CD4-positive, alpha-beta T cell (primary cell): Measurements from ENCODE around the gene INPP5B. TPM values are rescaled to one million over a fixed set of nuclear protein-coding genes. Genes with fewer than 3 reads are reported as not detected.
A peak's percentile ranks its signal among the peaks of the same experiment; 100 is the strongest.

Experiments
- ATAC-seq: fragments of 200-7000 bp; cut with Tn5 transposase; one replicate; pipeline ENCODE4 v1.10.0; 2022; ENCODE audit warnings: mild to moderate bottlenecking; ENCODE audit not compliant: poor library complexity
- CTCF ChIA-PET: fragments of 350-600 bp; sonication (Branson Sonifier 250); formaldehyde crosslinking; loops from one replicate; lab custom pipeline; 2021; ENCODE audit warnings: antibody characterized with exemption, inconsistent platforms; lab: Charles Lee
- POLR2A ChIA-PET: fragments of 350-600 bp; sonication (Branson Sonifier 250); formaldehyde crosslinking; loops from one replicate; lab custom pipeline; 2021; ENCODE audit warnings: antibody characterized with exemption, inconsistent platforms; lab: Charles Lee
- DNase-seq, 14 experiments: peaks; one replicate each; pipeline ENCODE4 v3.0.0-alpha.2; 2013 to 2020; ENCODE audit warnings: mixed read lengths in 2 of 14
- H3K27ac ChIP-seq, 2 donors: one replicate each; pipeline versions ENCODE4 v1.5.1 to v1.7.0; 2013; ENCODE audit warnings: low read length in 2 of 2, low read depth in 1 of 2, mild to moderate bottlenecking in 1 of 2
- H3K27me3 ChIP-seq, 2 experiments: 1 replicate in 1 of 2; 2 replicates in 1 of 2; pipeline versions ENCODE4 v1.6.1 to v1.7.0; 2013; ENCODE audit warnings: low read length in 2 of 2, control low read depth in 1 of 2, mild to moderate bottlenecking in 1 of 2, moderate library complexity in 1 of 2; ENCODE audit not compliant: insufficient read depth in 2 of 2, control insufficient read depth in 1 of 2
- H3K36me3 ChIP-seq: one replicate; pipeline ENCODE4 v1.6.1; 2013; ENCODE audit warnings: low read length, control low read depth; ENCODE audit not compliant: insufficient read depth
- H3K4me1 ChIP-seq: one replicate; pipeline ENCODE4 v1.6.1; 2013; ENCODE audit warnings: low read length, control low read depth; ENCODE audit not compliant: insufficient read depth
- H3K4me3 ChIP-seq: one replicate; pipeline ENCODE4 v1.5.1; 2013; ENCODE audit warnings: mild to moderate bottlenecking, low read length, moderate library complexity
- H3K9me3 ChIP-seq, 2 experiments: 1 replicate in 1 of 2; 2 replicates in 1 of 2; pipeline versions ENCODE4 v1.6.1 to v1.7.0; 2013; ENCODE audit warnings: low read length in 2 of 2, mild to moderate bottlenecking in 2 of 2, control low read depth in 1 of 2, moderate library complexity in 1 of 2; ENCODE audit not compliant: control insufficient read depth in 1 of 2, insufficient read depth in 1 of 2
- H3K27ac Mint-ChIP-seq: one replicate; pipeline ENCODE4 v1.8.0; 2020; ENCODE audit warnings: mixed read lengths
- H3K27me3 Mint-ChIP-seq: one replicate; pipeline ENCODE4 v1.8.0; 2021; ENCODE audit warnings: mixed read lengths
- H3K36me3 Mint-ChIP-seq: one replicate; pipeline ENCODE4 v1.8.0; 2021; ENCODE audit warnings: low read depth, mixed read lengths
- H3K4me1 Mint-ChIP-seq: one replicate; pipeline ENCODE4 v1.8.0; 2021; ENCODE audit warnings: low read depth, mixed read lengths
- H3K4me3 Mint-ChIP-seq: one replicate; pipeline ENCODE4 v1.8.0; 2020; ENCODE audit warnings: mild to moderate bottlenecking, mixed read lengths
- H3K9me3 Mint-ChIP-seq: one replicate; pipeline ENCODE4 v1.8.0; 2020; ENCODE audit warnings: mixed read lengths
- CTCF ChIP-seq: fragments of 200-600 bp; IDR thresholded peaks from one replicate; pipeline ENCODE4 v1.8.0; 2022; ENCODE audit warnings: antibody characterized with exemption, mild to moderate bottlenecking
- intact Hi-C, 2 experiments: fragments of 100-400 bp; cut with DNase I in 1 of 2; cut with micrococcal nuclease in 1 of 2; formaldehyde crosslinking; loops; one replicate each; pipeline versions ENCODE4 v1.15.1 to v1.9.0; 2023 to 2025; cut with DNase I, micrococcal nuclease
- total RNA-seq, 174 experiments: library from RNA in 2 of 174; stranded (reverse) in 2 of 174; gene quantifications; one replicate each; pipeline ENCODE4 v1.2.3 and lab custom pipeline; 2021 to 2026

Gene INPP5B
- total RNA-seq, 2 experiments from 2014 or later = 11.7 to 12.7 TPM

GRCh38 chr1:37851782-37852210, 95.1 kb downstream of the INPP5B start:
- no peaks in the 10 kb centered on the region for H3K27me3 Mint-ChIP-seq
- Histone ChIP-seq H3K4me1 (peaks cover 30% of the 10 kb centered on the region), H3K4me3 (no peak overlapping the region), H3K27me3 (no peaks in the 10 kb centered on the region), H3K36me3 (peaks cover 37% of the 10 kb centered on the region), H3K27ac (peak overlapping the region in 1 of 2 donors; percentile 22), H3K9me3 (no peaks in the 10 kb centered on the region)
- ChIA-PET POLR2A (no interaction called here), CTCF (no interaction called here)
- DNase-seq = peak in 3 of 14 experiments; percentile 11 to 37 (median 31)
- intact Hi-C loops = no loop called here
- no peak overlapping the region for H3K27ac Mint-ChIP-seq
- no peaks in the 10 kb centered on the region for H3K9me3 Mint-ChIP-seq
- no peak overlapping the region for H3K4me3 Mint-ChIP-seq
- TF ChIP-seq CTCF = no peak
- ATAC-seq = peak; percentile 44
- peaks cover 49% of the 10 kb centered on the region for H3K4me1 Mint-ChIP-seq
- H3K36me3 Mint-ChIP-seq = peaks cover 43% of the 10 kb centered on the region

DNA sequence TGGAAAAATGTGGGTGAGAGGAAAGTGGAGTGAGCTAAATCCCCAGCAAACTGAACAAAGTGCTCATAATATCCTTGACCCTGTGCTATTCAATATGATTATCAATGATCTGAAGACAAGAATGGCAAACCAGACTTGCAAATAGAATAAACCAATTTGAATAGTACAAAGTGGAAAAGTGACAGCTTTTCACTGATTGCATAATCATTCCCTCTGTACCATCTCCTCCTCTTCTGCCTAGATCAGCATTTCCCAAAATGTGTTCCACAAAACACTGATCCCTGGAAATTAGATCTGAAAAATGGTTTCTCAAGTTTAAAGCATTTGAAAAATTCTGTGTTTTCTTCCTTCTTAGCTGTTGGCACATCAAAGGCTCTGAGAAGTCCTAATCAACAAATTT, 95.6 kb downstream of the INPP5B start:
- TF ChIP-seq CTCF = no peak
- Mint-ChIP-seq H3K9me3 (no peaks in the 10 kb centered on the region), H3K4me1 (peaks cover 52% of the 10 kb centered on the region), H3K36me3 (peaks cover 44% of the 10 kb centered on the region), H3K4me3 (no peak overlapping the region), H3K27me3 (no peaks in the 10 kb centered on the region), H3K27ac (no peak overlapping the region)
- Histone ChIP-seq H3K9me3 (no peaks in the 10 kb centered on the region), H3K4me3 (no peak overlapping the region), H3K27ac (no peak overlapping the region), H3K36me3 (peaks cover 33% of the 10 kb centered on the region), H3K4me1 (peaks cover 31% of the 10 kb centered on the region), H3K27me3 (no peaks in the 10 kb centered on the region)
- no peak for ATAC-seq
- intact Hi-C loops = no loop called here
- DNase-seq = no peak
- ChIA-PET POLR2A (interaction anchor here (2.5 kb wide), 1 partner anchor 8 kb away, joined by 9 read pairs; the partner anchor contains the start of gene MTF1), CTCF (no interaction called here)

DNA sequence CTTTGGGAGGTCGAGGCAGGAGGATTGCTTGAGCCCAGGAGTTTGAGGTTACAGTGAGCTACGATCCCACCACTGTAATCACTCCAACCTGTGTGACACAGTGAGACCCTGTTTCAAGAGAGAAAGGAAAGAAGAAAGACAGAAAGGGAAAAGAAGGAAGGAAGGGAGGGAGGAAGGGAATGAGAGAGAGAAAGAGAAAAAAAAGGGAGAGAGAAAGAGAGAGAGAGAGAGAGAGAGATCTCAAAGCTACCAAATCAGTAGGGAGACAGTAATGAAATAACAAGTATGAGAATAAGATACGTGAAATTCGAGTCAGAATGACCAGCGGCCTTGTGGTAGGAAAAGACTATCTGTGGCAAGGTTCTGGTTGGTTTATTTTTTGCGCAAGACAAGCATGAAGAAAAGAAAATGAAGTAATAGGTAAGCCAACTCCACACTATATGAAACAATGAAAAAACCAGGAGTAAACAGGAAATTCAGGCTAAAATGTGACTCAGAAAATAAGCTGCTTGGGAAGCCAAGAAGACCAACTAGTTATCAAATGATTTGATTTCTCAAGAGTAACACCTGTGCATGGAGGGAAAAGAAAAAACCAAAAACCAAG, 96.4 kb downstream of the INPP5B start:
- intact Hi-C loops = no loop called here
- Mint-ChIP-seq H3K4me3 (no peak overlapping the region), H3K9me3 (no peaks in the 10 kb centered on the region), H3K27ac (no peak overlapping the region), H3K36me3 (peaks cover 52% of the 10 kb centered on the region), H3K27me3 (no peaks in the 10 kb centered on the region), H3K4me1 (peaks cover 57% of the 10 kb centered on the region)
- CTCF ChIA-PET = interaction anchor here (0.6 to 1.5 kb wide), 2 partner anchors 10 to 62 kb away, joined by 3 read pairs; no protein-coding TSS in a partner anchor
- POLR2A ChIA-PET = interaction anchor here (0.6 to 2.5 kb wide), 2 partner anchors 9 to 33 kb away, joined by 4 to 9 read pairs; partner anchors contain the start of gene MTF1
- H3K27ac ChIP-seq = no peak overlapping the region
- H3K4me1 ChIP-seq = peaks cover 27% of the 10 kb centered on the region
- no peak for TF ChIP-seq CTCF
- ATAC-seq (no peak), DNase-seq (no peak)
- peaks cover 37% of the 10 kb centered on the region for H3K36me3 ChIP-seq
- no peaks in the 10 kb centered on the region for H3K9me3 ChIP-seq
- no peaks in the 10 kb centered on the region for H3K27me3 ChIP-seq
- no peak overlapping the region for H3K4me3 ChIP-seq
